ENCODE data around the gene CDK2AP2.

CDK2AP2 gene

DNA sequence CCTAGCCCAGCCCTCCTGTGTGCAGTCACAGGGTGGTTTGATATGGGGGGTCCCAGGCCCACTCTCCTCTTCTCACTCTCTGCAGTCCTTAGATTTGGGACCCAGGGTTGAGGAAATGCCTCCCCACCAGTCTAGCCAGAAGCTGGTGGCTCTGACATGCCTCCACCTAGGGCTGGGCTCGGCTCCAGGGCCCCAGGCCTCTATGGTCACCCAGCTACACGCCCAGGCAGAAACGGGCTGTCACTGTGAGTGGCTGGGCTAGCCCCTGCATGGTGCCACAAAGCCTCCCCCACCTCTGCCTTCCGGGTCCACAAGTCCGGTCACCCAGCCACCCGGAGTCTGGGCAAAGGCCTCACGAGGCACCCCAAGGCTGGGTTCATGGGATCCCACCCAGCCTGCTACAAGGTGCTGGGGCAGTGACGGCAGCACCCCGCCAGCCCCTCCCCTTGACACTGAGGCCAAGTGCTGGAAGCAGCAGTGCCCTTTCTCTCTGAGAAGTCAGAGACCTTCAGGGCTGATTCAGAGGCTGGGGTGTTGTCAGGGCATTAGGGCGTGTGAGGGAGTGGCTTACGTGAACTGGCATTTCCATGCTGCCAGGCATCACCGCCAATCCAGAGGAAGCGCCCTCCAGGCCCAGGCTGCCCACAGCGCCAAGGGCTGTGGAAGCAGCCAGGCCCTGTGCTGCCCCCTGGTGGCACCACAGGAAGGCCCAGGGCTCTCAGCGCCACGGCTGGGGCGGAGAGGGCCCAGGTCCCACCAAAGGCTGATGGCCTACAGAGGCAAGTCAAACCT, 2.2 kb downstream of the CDK2AP2 start:
- DNase-seq (ENCODE audit: insufficient read length, low spot score) (peak; percentile 86), FAIRE-seq (peak; percentile 95)
- TF ChIP-seq TAF1 (IDR thresholded peaks at IDR 0.05; ENCODE audit: low read depth, low read length) (no peak), SPI1 (IDR thresholded peaks at IDR 0.05; ENCODE audit: low read depth, low read length) (peak; percentile 38), PAX5 (IDR thresholded peaks at IDR 0.05; ENCODE audit: insufficient read depth, low read length, severe bottlenecking) (no peak)

DNA sequence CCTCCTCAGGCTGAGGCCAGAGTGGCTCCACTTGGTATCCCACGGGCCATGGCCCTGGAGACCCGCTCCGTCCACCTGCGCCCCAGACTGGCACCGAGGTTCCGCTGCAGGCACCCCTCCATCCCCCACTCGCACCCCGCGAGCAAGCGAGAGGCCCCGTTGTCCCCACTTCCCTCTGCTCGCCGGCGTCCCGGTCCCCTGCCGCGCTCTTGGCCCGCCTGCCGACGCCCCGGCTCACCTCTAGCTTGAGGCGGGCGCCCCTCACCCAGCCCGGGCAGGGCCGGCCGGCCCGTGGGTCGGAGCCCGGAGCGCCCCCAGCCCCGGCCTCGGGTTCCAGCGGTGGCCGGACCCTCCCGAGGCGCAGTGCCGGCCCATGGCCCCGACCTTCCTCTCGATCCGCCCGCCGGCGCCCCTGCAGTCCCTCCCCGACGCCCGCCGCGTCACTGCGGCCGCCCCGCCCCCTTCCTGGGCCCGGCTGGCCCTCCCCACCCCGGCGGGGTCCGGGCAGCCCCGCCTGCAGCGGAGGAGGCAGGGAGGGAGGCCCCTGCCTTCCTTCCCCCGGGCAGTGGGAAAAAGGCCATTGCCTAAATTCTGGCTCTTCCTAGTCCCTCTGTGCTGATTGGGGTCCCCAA, 2.9 kb downstream of the CDK2AP2 start, which contains the start of gene PITPNM1:
TSS of gene PITPNM1 (minus strand) at position 414 of the 632 bp plus-strand sequence. CDS start 1,183 bp downstream, outside the sequence.
- DNase-seq (ENCODE audit: insufficient read length, low spot score) (peak; percentile 83), FAIRE-seq (peak; percentile 96)
- no peak for TF ChIP-seq POLR2A (IDR thresholded peaks at IDR 0.05; ENCODE audit: low read depth, low read length)
- TF ChIP-seq TAF1 (IDR thresholded peaks at IDR 0.05; ENCODE audit: low read depth, low read length): no peak
- peak; percentile 19; the same call in 1 of the 2 replicates for TF ChIP-seq SPI1 (IDR thresholded peaks at IDR 0.05; ENCODE audit: low read depth, low read length)

DNA sequence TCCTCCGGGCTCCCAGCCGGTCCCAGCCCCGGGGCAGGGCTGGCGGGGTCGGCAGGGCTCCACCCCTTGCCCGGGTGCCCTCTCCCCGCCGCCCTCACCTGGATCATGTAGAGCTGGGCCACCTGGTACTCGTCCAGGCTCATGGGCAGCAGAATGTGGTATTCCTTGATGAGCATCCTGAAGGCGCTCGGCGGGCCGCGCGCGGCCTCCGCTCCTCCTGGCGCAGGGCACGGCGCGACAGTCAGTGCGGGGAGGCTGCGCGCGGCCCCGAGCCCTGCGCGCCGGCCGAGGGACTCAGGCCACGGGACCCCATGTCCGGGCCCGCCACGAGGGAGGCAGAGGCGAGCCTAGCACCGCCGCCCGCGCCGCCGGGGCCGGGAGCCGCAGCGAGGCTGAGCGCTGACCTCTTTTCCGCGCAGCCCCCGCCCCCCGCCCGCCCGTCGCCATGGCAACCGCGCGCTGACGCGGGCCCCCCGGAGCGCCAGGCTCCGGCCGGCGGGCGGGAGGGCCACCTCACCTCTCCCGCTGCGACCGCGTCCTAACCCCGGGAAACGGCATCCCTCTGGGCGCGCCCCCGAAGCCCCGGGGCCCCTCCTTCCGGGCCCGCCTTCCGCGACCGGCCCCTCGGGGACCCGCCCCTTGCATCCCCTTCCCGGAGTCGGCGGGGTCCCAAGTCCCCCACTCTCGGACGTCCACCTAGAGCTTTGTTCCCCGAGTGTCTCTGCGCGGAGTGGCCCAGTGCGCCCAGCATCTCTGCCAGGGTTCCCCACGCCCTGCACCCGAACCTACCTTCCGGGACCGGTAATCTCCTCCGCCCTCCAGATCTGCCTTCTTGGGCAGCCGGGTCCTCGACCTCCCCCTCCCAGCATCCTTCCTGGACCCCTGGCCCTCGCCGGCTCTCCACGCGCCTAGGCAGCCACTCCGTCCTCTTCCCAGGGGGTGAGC, 3.7 kb downstream of the CDK2AP2 start:
- DNase-seq (ENCODE audit: insufficient read length, low spot score): no peak
- TF ChIP-seq POU2F2 (IDR thresholded peaks at IDR 0.05; ENCODE audit: low read depth, low read length) (no peak), SPI1 (IDR thresholded peaks at IDR 0.05; ENCODE audit: low read depth, low read length) (no peak), TAF1 (IDR thresholded peaks at IDR 0.05; ENCODE audit: low read depth, low read length) (no peak), POLR2A (IDR thresholded peaks at IDR 0.05; ENCODE audit: low read depth, low read length) (no peak), PAX5 (IDR thresholded peaks at IDR 0.05; ENCODE audit: insufficient read depth, low read length, severe bottlenecking) (no peak), POLR2AphosphoS5 (IDR thresholded peaks at IDR 0.05; ENCODE audit: low read depth, low read length) (no peak)
- FAIRE-seq: peak; percentile 41

- TF ChIP-seq POU2F2 (IDR thresholded peaks at IDR 0.05; ENCODE audit: low read depth, low read length): no peak
- no peak for TF ChIP-seq POLR2A (IDR thresholded peaks at IDR 0.05; ENCODE audit: low read depth, low read length)
- TF ChIP-seq PAX5 (IDR thresholded peaks at IDR 0.05; ENCODE audit: insufficient read depth, low read length, severe bottlenecking): no peak
- TF ChIP-seq TAF1 (IDR thresholded peaks at IDR 0.05; ENCODE audit: low read depth, low read length): no peak
- no peak for TF ChIP-seq SPI1 (IDR thresholded peaks at IDR 0.05; ENCODE audit: low read depth, low read length)
- TF ChIP-seq POLR2AphosphoS5 (IDR thresholded peaks at IDR 0.05; ENCODE audit: low read depth, low read length): no peak
- DNase-seq (ENCODE audit: insufficient read length, low spot score) (no peak), FAIRE-seq (no peak)
These were observed 4.6 kb downstream of the CDK2AP2 start for GRCh38 chr11:67503119-67504004.

DNA sequence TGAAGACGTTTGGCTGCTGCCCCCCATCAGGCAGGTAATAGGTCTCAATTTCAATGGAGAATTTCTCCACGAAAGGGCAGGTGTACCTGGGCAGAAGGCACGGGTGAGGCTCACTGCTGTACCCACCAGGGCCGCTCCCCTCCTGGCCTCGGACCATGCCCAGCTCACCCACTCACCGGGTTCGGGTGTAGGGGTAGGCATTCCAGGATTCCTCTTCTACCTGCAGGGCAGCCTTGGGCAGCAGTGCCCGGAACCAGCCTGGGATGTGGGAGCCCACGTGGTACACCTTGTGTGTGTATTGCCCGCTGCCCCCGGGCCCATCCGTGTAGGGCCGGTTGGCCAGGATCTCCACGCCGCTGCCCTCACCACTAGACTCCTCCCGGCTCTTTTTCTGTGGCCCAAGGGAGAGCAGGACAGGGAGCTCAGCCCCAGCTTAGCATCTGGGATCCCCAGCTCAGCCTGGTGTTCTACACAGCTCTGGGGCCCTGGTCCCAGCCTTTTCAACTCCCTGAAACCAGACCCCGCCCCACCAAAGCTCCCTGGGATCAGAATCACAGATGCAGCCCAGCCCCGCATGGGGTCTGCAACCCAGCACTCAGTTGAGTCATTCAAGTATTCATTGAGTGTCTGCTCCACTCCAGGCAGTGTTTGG, 5.5 kb downstream of the CDK2AP2 start:
- DNase-seq (ENCODE audit: insufficient read length, low spot score) (no peak), FAIRE-seq (no peak)
- TF ChIP-seq SPI1 (IDR thresholded peaks at IDR 0.05; ENCODE audit: low read depth, low read length) (no peak), POLR2AphosphoS5 (IDR thresholded peaks at IDR 0.05; ENCODE audit: low read depth, low read length) (no peak), POU2F2 (IDR thresholded peaks at IDR 0.05; ENCODE audit: low read depth, low read length) (no peak), POLR2A (IDR thresholded peaks at IDR 0.05; ENCODE audit: low read depth, low read length) (no peak), PAX5 (IDR thresholded peaks at IDR 0.05; ENCODE audit: insufficient read depth, low read length, severe bottlenecking) (no peak), TAF1 (IDR thresholded peaks at IDR 0.05; ENCODE audit: low read depth, low read length) (no peak)

GRCh38 chr11:67501854-67502253, 6.1 kb downstream of the CDK2AP2 start:
- TF ChIP-seq POLR2AphosphoS5 (IDR thresholded peaks at IDR 0.05; ENCODE audit: low read depth, low read length) (no peak), POU2F2 (IDR thresholded peaks at IDR 0.05; ENCODE audit: low read depth, low read length) (no peak), POLR2A (IDR thresholded peaks at IDR 0.05; ENCODE audit: low read depth, low read length) (no peak), PAX5 (IDR thresholded peaks at IDR 0.05; ENCODE audit: insufficient read depth, low read length, severe bottlenecking) (no peak), SPI1 (IDR thresholded peaks at IDR 0.05; ENCODE audit: low read depth, low read length) (no peak), TAF1 (IDR thresholded peaks at IDR 0.05; ENCODE audit: low read depth, low read length) (no peak)
- no peak for DNase-seq (ENCODE audit: insufficient read length, low spot score)
- FAIRE-seq: no peak

DNA sequence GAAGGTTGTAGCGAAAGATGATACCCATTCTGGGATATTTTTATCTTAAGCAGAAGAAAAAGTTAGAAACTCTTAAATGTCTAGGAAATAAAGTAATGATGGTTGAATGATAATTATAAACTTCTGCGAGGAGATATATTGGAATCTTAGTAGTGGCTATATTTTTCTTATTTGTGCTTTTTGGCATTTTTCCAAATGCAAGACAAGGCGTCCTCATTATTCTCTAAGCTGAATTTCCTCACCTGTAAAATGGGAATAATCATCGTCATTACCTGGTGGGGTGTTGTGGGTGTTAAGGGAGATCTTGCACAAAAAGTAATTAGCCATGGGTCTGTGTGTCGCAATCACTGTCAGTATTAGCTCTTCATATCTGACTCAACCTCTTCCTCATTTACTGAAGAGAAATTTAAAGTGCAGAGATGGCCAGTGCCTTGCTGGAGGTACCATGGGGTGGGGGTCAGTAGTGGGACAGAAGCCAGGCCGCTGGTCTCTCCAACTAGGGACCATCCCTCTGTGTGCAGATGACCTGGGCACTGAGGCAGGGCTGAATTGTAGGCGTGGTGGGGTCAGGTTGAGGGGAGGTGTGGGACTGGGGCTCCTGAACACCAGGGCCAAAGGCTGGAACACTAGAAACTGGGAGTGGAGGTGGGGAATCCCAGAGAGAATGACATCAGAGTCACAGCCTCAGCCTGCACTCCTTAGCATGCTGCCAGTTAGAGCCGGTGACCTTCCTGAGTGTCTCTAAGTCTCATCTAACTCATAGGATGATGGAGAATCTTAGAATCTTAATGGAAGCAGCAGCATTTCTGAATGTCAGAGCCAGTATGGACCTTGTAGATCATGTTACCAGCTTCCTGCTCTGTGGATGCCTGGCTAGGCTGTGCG, 6.9 kb downstream of the CDK2AP2 start:
- TF ChIP-seq PAX5 (IDR thresholded peaks at IDR 0.05; ENCODE audit: insufficient read depth, low read length, severe bottlenecking) (no peak), SPI1 (IDR thresholded peaks at IDR 0.05; ENCODE audit: low read depth, low read length) (no peak), POLR2AphosphoS5 (IDR thresholded peaks at IDR 0.05; ENCODE audit: low read depth, low read length) (no peak), POU2F2 (IDR thresholded peaks at IDR 0.05; ENCODE audit: low read depth, low read length) (no peak), TAF1 (IDR thresholded peaks at IDR 0.05; ENCODE audit: low read depth, low read length) (no peak), POLR2A (IDR thresholded peaks at IDR 0.05; ENCODE audit: low read depth, low read length) (no peak)
- FAIRE-seq (no peak), DNase-seq (ENCODE audit: insufficient read length, low spot score) (no peak)
